HEK293 (cell line): ENCODE data around the gene ARHGEF4.

ENCODE experiments used
- CTCF ChIA-PET: fragments of 350-600 bp; formaldehyde crosslinking; extraction: SDS; loops from one replicate; lab custom pipeline; 2021; ENCODE audit warnings: antibody characterized with exemption; lab: Yijun Ruan, JAX
- POLR2A ChIA-PET: fragments of 300-600 bp; formaldehyde crosslinking; extraction: SDS; loops from one replicate; lab custom pipeline; 2020; ENCODE audit warnings: antibody characterized with exemption, inconsistent platforms; lab: Yijun Ruan, JAX
- H3K27ac ChIP-seq: fragments of 200-500 bp; sonication (Bioruptor generic); 2 replicates; pipeline ENCODE4 v1.5.1; 2014; ENCODE audit warnings: low read depth, low read length, control low read depth, inconsistent platforms; ENCODE audit errors: extremely low read depth
- H3K36me3 ChIP-seq, 2 experiments: fragments of 200-500 bp in 1 of 2; sonication (Bioruptor generic) in 1 of 2; 1 replicate in 1 of 2; 2 replicates in 1 of 2; pipeline ENCODE4 v1.5.1; 2014 to 2017; ENCODE audit warnings: inconsistent platforms in 2 of 2, low read length in 2 of 2; ENCODE audit not compliant: control insufficient read depth in 2 of 2, insufficient read depth in 1 of 2
- H3K4me1 ChIP-seq: fragments of 200-500 bp; sonication (Bioruptor generic); 2 replicates; pipeline ENCODE4 v1.5.1; 2014; ENCODE audit warnings: mild to moderate bottlenecking, low read length, inconsistent platforms; ENCODE audit not compliant: control insufficient read depth, insufficient read depth
- H3K4me3 ChIP-seq: 2 replicates; pipeline ENCODE4 v1.5.1; 2011; ENCODE audit warnings: low read depth, mild to moderate bottlenecking, control low read depth, low read length, moderate library complexity
- H3K9me3 ChIP-seq: fragments of 200-500 bp; sonication (Bioruptor generic); 2 replicates; pipeline ENCODE4 v1.5.1; 2014; ENCODE audit warnings: low read depth, low read length, inconsistent platforms; ENCODE audit not compliant: control insufficient read depth, insufficient read depth
- BCL11A ChIP-seq: fragments of 450-650 bp; formaldehyde crosslinking; IDR thresholded peaks from 2 replicates; pipeline ENCODE4 v1.5.1; 2016; ENCODE audit warnings: low read depth, missing biosample characterization, missing genetic modification characterization
- EGR2 ChIP-seq: fragments of 450-650 bp; formaldehyde crosslinking; IDR thresholded peaks from 2 replicates; pipeline ENCODE4 v1.5.1; 2016; ENCODE audit warnings: low read depth, missing biosample characterization, missing genetic modification characterization
- SCRT1 ChIP-seq: fragments of 450-650 bp; formaldehyde crosslinking; IDR thresholded peaks from 2 replicates; pipeline ENCODE4 v1.5.1; 2016; ENCODE audit warnings: missing biosample characterization, missing genetic modification characterization, borderline replicate concordance
- ZEB2 ChIP-seq: fragments of 450-650 bp; formaldehyde crosslinking; IDR thresholded peaks from 2 replicates; pipeline ENCODE4 v1.5.1; 2016; ENCODE audit warnings: missing biosample characterization, missing genetic modification characterization
- ZNF112 ChIP-seq: fragments of 450-650 bp; formaldehyde crosslinking; IDR thresholded peaks from 2 replicates; pipeline ENCODE4 v1.5.0; 2017; ENCODE audit warnings: missing biosample characterization, missing genetic modification characterization
- ZNF202 ChIP-seq: fragments of 450-650 bp; formaldehyde crosslinking; IDR thresholded peaks from 2 replicates; pipeline ENCODE4 v1.5.1; 2016; ENCODE audit warnings: missing biosample characterization, missing genetic modification characterization, borderline replicate concordance
- ZNF366 ChIP-seq: fragments of 450-650 bp; formaldehyde crosslinking; conservative IDR thresholded peaks from 2 replicates; pipeline ENCODE4 v1.5.1; 2016; ENCODE audit warnings: missing biosample characterization, missing genetic modification characterization
- ZNF670 ChIP-seq: fragments of 450-650 bp; formaldehyde crosslinking; IDR thresholded peaks from 2 replicates; pipeline ENCODE4 v1.5.1; 2016; ENCODE audit warnings: missing biosample characterization, missing genetic modification characterization, low read depth
- TF ChIP-seq, protein P1 (sequence below): fragments of 450-650 bp; formaldehyde crosslinking; IDR thresholded peaks from 2 replicates; pipeline ENCODE4 v1.5.1; 2016; ENCODE audit warnings: missing biosample characterization, missing genetic modification characterization
- TF ChIP-seq, protein P2 (sequence below): fragments of 450-650 bp; formaldehyde crosslinking; conservative IDR thresholded peaks from 2 replicates; pipeline ENCODE4 v1.5.1; 2016; ENCODE audit warnings: low read depth, missing biosample characterization, missing genetic modification characterization
- TF ChIP-seq, protein P3 (sequence below): fragments of 450-650 bp; formaldehyde crosslinking; IDR thresholded peaks from 2 replicates; pipeline ENCODE4 v1.5.1; 2016; ENCODE audit warnings: missing biosample characterization, missing genetic modification characterization
- TF ChIP-seq, protein P4 (sequence below): fragments of 450-650 bp; IDR thresholded peaks from 2 replicates; pipeline ENCODE4 v1.5.1; 2018; ENCODE audit warnings: missing biosample characterization, missing genetic modification characterization
- TF ChIP-seq, protein P5 (sequence below): fragments of 450-650 bp; formaldehyde crosslinking; IDR thresholded peaks from 2 replicates; pipeline ENCODE4 v1.5.1; 2016; ENCODE audit warnings: missing biosample characterization, missing genetic modification characterization

ARHGEF4 gene

DNA sequence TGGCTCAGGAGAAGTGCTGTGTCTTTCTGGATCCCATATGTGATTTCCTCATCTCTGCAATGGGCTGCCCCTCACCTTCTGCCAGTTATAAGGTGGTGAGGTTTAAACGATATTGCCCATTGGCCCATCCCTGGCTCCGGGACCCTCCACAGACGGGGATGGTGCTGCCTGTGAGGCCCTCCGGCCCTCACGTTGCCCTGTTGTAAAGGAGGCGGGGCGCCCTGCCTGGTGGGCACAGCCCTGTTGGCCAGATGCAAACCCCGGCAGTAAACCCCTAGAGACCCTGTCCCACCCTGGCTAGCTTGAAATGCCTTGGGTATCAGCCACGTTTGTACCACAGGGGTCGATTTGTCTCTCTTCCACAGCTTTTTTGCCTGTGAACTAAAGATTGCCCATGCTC, 7.4 kb downstream of the ARHGEF4 start (continued):
- TF ChIP-seq, protein P1, sequence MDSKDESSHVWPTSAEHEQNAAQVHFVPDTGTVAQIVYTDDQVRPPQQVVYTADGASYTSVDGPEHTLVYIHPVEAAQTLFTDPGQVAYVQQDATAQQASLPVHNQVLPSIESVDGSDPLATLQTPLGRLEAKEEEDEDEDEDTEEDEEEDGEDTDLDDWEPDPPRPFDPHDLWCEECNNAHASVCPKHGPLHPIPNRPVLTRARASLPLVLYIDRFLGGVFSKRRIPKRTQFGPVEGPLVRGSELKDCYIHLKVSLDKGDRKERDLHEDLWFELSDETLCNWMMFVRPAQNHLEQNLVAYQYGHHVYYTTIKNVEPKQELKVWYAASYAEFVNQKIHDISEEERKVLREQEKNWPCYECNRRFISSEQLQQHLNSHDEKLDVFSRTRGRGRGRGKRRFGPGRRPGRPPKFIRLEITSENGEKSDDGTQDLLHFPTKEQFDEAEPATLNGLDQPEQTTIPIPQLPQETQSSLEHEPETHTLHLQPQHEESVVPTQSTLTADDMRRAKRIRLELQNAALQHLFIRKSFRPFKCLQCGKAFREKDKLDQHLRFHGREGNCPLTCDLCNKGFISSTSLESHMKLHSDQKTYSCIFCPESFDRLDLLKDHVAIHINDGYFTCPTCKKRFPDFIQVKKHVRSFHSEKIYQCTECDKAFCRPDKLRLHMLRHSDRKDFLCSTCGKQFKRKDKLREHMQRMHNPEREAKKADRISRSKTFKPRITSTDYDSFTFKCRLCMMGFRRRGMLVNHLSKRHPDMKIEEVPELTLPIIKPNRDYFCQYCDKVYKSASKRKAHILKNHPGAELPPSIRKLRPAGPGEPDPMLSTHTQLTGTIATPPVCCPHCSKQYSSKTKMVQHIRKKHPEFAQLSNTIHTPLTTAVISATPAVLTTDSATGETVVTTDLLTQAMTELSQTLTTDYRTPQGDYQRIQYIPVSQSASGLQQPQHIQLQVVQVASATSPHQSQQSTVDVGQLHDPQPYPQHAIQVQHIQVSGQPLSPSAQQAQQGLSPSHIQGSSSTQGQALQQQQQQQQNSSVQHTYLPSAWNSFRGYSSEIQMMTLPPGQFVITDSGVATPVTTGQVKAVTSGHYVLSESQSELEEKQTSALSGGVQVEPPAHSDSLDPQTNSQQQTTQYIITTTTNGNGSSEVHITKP (tag by site-specific recombination): no peak
- no peak for TF ChIP-seq BCL11A (tag by site-specific recombination)
- TF ChIP-seq ZEB2 (tag by site-specific recombination): no peak
- TF ChIP-seq ZNF366 (tag by site-specific recombination): no peak
- no peak for TF ChIP-seq SCRT1 (tag by site-specific recombination)
- TF ChIP-seq ZNF670 (tag by site-specific recombination): no peak
- TF ChIP-seq ZNF112 (tag by site-specific recombination): no peak
- TF ChIP-seq, protein P2, sequence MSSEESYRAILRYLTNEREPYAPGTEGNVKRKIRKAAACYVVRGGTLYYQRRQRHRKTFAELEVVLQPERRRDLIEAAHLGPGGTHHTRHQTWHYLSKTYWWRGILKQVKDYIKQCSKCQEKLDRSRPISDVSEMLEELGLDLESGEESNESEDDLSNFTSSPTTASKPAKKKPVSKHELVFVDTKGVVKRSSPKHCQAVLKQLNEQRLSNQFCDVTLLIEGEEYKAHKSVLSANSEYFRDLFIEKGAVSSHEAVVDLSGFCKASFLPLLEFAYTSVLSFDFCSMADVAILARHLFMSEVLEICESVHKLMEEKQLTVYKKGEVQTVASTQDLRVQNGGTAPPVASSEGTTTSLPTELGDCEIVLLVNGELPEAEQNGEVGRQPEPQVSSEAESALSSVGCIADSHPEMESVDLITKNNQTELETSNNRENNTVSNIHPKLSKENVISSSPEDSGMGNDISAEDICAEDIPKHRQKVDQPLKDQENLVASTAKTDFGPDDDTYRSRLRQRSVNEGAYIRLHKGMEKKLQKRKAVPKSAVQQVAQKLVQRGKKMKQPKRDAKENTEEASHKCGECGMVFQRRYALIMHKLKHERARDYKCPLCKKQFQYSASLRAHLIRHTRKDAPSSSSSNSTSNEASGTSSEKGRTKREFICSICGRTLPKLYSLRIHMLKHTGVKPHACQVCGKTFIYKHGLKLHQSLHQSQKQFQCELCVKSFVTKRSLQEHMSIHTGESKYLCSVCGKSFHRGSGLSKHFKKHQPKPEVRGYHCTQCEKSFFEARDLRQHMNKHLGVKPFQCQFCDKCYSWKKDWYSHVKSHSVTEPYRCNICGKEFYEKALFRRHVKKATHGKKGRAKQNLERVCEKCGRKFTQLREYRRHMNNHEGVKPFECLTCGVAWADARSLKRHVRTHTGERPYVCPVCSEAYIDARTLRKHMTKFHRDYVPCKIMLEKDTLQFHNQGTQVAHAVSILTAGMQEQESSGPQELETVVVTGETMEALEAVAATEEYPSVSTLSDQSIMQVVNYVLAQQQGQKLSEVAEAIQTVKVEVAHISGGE (tag by site-specific recombination): no peak
- TF ChIP-seq, protein P3, sequence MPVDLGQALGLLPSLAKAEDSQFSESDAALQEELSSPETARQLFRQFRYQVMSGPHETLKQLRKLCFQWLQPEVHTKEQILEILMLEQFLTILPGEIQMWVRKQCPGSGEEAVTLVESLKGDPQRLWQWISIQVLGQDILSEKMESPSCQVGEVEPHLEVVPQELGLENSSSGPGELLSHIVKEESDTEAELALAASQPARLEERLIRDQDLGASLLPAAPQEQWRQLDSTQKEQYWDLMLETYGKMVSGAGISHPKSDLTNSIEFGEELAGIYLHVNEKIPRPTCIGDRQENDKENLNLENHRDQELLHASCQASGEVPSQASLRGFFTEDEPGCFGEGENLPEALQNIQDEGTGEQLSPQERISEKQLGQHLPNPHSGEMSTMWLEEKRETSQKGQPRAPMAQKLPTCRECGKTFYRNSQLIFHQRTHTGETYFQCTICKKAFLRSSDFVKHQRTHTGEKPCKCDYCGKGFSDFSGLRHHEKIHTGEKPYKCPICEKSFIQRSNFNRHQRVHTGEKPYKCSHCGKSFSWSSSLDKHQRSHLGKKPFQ: no peak

DNA sequence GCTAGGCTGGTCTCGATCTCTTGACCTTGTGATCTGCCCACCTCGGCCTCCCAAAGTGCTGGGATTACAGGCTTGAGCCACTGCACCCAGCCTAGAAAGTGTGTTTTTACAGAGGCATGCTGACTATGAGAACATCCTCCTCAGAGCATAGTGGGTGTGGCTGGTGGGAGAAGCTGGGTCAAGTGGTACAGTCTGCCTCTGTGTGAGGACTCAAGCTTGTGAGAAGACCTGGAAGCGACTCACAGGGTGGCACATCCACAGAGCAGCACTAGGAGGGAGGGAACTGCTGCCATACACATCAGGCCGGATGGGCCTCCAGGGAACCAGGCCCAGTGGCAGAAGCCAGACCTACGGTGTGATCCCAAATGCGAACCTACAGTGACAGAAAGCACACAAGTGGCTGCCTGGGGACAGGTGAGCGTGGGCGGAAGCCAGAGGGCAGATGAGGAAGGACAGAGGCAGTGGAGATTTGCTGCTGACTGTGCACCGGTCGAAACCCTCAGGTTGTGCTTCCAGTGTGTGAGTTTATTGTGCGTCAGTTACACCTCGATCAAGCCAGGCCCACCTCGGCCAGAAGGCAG, 8.9 kb downstream of the ARHGEF4 start:
- ChIA-PET CTCF (no interaction called here), POLR2A (no interaction called here)
- Histone ChIP-seq H3K27ac (no peak overlapping the region), H3K4me3 (no peak overlapping the region), H3K4me1 (no peaks in the 10 kb centered on the region), H3K36me3 (no peaks in the 10 kb centered on the region), H3K9me3 (no peaks in the 10 kb centered on the region)
- TF ChIP-seq, protein P1 (tag by site-specific recombination): no peak
- TF ChIP-seq, protein P4, sequence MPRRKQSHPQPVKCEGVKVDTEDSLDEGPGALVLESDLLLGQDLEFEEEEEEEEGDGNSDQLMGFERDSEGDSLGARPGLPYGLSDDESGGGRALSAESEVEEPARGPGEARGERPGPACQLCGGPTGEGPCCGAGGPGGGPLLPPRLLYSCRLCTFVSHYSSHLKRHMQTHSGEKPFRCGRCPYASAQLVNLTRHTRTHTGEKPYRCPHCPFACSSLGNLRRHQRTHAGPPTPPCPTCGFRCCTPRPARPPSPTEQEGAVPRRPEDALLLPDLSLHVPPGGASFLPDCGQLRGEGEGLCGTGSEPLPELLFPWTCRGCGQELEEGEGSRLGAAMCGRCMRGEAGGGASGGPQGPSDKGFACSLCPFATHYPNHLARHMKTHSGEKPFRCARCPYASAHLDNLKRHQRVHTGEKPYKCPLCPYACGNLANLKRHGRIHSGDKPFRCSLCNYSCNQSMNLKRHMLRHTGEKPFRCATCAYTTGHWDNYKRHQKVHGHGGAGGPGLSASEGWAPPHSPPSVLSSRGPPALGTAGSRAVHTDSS: no peak
- TF ChIP-seq ZNF202 (no peak), EGR2 (tag by site-specific recombination) (0 out of 2 replicates have a peak, but pooled peaks have one; percentile 20)
- TF ChIP-seq, protein P5, sequence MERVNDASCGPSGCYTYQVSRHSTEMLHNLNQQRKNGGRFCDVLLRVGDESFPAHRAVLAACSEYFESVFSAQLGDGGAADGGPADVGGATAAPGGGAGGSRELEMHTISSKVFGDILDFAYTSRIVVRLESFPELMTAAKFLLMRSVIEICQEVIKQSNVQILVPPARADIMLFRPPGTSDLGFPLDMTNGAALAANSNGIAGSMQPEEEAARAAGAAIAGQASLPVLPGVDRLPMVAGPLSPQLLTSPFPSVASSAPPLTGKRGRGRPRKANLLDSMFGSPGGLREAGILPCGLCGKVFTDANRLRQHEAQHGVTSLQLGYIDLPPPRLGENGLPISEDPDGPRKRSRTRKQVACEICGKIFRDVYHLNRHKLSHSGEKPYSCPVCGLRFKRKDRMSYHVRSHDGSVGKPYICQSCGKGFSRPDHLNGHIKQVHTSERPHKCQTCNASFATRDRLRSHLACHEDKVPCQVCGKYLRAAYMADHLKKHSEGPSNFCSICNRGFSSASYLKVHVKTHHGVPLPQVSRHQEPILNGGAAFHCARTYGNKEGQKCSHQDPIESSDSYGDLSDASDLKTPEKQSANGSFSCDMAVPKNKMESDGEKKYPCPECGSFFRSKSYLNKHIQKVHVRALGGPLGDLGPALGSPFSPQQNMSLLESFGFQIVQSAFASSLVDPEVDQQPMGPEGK (tag by site-specific recombination): no peak
